GM19463 (cell line): ENCODE data around the gene USP3.
A peak's percentile ranks its signal among the peaks of the same experiment; 100 is the strongest.

ENCODE experiments used
- ATAC-seq: cut with Tn5 transposase; IDR thresholded peaks from one replicate; pipeline ENCODE4 v1.9.1; 2021; ENCODE audit warnings: mild to moderate bottlenecking, moderate library complexity; ENCODE audit not compliant: unreplicated experiment

USP3 gene

GRCh38 chr15:63495780-63496488 is 8.5 kb upstream of the USP3 start:
- no peak for ATAC-seq

DNA sequence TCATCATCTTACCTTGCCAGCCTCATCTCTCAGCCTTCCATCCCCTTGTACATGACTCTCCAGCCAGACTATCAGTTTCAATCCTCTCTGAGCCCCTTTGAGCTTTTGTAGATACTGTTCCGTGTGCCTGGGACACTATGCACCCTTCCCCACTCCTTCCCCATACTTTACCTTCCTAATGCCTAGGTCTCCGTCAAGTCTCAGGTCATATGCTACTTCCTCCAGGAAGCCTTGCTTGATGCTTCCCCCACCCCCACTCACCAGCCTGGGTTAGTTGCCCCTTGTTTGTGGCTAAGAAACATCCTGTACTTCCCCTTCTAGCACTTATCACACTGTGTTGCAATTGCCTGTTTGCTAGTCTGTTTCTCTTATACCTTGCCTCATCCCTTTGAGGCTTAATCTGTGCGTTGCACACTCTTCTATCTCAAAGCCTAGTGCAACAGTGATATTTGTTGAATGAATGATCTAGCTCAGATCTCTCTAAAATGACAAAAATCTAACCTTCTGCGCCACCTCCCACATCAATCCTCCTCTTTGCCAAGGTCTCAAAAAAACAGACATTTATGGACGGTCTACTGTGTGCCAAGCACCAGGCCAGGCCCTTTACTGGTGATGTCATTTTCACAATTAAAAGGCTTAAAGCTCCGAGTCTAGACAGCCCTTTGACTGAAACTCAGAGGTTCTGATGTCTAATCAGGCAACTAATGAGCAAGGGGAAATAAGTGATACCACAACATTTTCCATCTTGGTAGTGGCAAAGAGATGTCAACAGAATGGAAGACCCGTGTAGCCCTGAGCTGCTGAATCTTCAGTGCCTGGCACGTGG is 6.5 kb upstream of the USP3 start:
- ATAC-seq: no peak

DNA sequence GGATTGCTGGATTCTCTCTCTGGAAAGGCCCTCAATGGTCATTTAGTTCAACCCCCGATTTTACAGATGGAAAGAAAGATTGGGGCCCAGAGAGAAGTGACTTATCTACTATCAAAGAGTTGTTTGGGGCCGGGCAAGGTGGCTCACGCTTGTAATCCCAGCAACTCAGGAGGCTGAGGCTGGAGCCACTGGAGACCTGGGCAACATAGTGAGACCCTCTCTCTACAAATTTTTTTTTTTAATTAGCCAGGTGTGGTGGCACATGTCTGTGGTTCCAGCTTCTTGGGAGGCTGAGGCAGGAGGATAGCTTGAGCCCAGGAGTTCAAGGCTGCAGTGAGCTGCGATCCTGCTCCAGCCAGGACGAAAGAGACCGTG is 5.2 kb upstream of the USP3 start:
- ATAC-seq: no peak

DNA sequence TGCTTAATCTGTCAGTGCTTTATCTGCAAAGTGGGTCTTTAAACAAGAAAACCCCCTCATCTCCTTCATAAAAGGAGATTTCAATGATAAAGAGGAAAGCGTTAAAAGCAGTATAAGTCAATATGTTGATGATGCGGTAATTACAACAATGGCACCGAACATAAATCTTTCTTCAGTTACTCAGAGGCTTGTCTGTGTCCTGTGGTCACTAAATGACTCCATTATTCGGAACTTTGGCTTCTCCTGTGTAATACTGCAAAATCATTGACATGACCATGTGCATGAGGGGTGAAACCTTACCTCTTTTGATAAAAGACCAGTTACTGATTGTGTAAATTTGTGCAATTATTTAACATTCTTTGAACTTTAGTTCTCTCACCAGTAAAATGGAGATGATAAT is 4.8 kb upstream of the USP3 start:
- ATAC-seq: no peak

DNA sequence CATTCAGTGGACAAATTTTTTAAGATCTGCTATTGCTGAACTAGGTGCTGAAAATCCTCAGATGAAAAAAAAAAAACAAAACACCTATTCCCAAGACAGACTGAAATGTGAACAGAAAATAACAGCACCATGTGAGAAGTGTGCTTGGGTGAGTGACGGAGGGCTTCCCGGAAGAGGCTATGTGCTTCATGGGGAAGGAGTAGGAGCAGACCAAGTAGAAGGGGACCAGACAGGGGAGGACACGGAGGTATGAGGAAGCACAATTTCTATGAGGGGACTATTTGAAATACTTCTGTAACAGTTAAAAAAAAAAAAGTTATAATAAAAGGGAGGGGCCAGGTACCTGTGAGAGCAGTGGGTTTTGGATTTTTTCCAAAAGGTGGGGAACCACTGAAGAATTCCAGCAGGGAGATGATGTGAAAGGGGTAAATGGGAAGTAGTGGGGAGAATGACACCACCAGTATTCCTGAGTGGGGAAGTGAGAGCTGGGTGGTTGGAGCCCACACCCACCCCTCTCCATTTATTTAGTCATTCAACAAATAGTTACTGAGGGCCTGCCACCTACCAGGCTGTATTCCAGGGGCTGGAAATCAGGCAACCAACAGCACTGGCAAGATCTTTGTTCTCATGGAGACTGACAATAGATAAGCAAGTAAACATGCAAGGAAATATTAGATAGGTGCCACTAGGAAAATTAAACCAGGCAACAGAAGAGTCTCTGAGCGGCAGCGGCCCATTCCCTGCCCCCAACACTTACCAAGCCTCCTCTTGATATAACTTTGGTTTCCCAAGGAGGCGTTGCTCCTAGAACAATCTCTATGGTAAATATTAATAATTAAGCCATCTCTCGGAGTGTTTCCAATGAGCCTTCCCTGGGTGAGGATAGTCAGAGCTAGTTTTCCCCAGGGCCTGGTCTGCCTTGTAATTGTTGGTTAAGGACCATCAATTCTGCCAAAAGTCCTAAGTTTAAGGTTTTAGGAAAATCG is 3.8 kb upstream of the USP3 start:
- ATAC-seq: no peak

DNA sequence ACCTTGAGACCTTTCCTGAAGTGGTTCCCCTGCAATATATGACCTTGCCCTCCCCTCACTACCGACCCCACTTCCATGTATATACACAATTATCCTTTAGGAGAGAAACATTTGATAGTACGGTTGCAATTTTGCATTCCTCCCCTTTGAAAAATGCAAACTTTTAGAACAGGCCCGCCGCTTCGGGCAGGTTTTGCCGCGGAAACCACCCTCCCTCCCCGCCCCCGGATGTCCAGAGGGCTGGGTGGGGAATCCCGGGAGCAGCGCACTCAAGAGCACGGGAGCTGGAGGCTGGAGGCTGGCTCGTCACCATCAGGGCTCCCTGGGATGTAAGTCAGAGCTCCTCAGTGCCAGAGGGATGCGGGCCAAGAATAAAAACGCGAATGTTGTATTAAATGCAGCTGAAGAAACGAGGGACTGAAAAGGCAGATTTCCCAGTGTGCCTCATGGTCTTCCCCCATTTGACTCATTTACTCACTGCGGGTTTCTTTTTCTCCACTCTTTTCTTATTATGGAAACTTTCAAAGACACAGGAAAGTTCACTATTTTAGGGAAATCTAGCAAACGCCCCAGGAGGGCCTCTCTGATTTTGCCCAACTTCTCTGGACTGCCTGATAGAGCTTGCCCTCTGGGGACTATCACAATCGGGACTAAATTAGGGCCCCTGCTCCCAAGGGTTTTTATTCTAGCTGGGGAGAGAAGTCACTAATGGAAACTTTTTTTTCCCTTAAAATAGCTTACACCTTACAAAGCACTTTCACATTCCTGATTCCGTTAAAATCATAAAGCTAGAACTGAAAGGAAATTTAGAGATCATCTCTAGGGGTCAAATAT is 2.9 kb upstream of the USP3 start:
- ATAC-seq: no peak

GRCh38 chr15:63502137-63502766 is 2.1 kb upstream of the USP3 start:
- no peak for ATAC-seq

GRCh38 chr15:63502843-63503738 is 1.3 kb upstream of the USP3 start:
- ATAC-seq: peak; percentile 55

GRCh38 chr15:63503739-63504246 is 600 bp upstream of the USP3 start:
- ATAC-seq: peak; percentile 19

DNA sequence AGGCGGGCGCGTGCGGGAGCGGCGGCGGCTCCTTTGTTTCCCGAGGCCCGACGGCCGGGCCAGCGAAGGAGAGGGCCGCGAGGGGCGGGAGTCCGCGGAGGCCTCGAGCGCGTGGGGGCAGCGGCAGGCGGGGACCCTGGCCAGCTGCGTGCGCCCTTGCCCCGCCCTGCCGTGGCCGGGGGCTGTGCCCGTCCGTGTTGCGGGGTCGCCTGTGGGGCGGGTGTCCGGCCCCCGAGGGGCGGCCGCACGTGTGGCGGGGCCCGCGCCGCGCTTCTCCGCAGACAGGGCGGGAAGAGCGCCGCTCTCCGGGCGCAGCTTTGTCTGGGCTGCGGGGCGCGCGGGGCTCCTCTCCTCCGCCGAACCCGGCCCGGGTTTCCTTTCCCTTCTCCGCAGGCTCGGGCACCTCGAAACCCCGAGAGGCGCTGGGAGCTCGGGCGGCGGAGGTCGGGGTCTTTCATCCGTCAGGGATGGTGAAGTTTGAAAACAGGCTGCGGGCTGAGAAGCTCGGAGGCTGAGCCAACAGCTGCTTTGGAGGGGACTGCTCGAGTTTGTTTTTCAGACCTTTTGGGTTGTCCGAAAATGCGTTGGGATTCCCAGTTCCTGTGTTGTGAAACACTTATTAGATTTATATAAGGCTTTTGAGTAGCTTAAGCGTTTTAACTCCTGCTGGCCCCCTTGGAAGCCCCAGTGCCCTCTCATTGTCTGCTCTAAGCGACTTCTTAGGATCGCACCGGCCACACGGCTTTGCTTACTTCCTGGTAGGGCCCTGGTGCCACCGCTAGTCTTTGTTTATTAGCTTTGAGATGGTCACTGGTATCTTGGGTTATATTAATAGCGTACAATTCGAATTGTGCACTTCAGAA is 817 bp downstream of the USP3 start:
- ATAC-seq: no peak

- no peak for ATAC-seq
These were observed 1.4 kb downstream of the USP3 start for GRCh38 chr15:63505842-63506222.

GRCh38 chr15:63506537-63507035 is 2.2 kb downstream of the USP3 start:
- ATAC-seq: no peak

GRCh38 chr15:63507878-63508818 is 3.8 kb downstream of the USP3 start:
- no peak for ATAC-seq

DNA sequence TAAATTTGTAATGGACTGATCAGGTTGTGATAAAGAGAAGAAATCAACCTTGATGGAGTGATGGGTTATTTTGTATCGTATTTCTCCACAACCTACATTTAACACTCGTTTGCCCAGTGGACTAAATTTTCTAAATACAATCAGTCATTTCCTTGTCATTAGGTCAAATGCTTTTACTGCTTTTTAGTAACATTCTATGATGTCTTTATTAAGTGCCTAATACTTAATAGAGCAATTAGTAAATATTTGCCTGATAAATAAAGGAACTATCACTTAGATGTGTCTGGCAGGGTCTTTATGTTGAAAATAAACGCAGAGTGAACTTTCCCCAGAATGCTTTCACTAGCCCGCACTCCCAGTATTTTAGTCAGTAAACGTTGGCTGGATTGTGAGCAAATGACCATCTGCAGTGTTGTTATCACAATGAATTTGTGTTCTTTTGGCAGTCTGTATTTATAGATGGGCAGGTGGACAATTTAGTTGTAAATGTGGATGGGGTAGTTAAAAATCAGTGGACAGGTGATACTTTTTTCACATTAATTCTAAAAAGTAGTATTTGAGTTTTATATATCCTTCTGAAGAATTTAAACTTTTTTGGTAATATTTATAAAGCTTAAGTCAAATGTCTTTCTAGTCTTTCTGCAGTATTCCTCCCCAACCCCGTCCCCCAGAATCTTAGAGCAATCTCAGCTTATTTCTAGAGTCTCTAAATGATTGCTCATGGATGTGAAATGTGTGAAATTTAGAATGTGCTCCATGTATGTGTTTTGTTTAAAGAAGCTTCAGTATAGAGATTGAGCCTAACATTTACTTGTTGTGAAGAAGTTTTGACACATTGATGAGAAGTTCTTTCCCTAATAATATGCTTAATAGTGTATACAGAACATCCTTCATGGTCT is 4.9 kb downstream of the USP3 start:
- no peak for ATAC-seq
